GM12873 (cell line): Measurements from ENCODE around the gene PDK2.

Experiments used
- CTCF ChIP-seq: IDR thresholded peaks from 2 replicates; pipeline ENCODE4 v1.5.1; 2012; ENCODE audit warnings: low read depth, mild to moderate bottlenecking, moderate library complexity, low read length, control low read depth; ENCODE audit not compliant: insufficient read depth; ENCODE audit errors: missing control alignments

PDK2 gene

GRCh38 chr17:50102164-50102991 lies 7.2 kb downstream of the PDK2 start:
- TF ChIP-seq CTCF: no peak

- TF ChIP-seq CTCF: no peak
Measured at GRCh38 chr17:50103252-50103651, 8.1 kb downstream of the PDK2 start.

- no peak for TF ChIP-seq CTCF
Measured at GRCh38 chr17:50103941-50104340, 8.8 kb downstream of the PDK2 start.

- no peak for TF ChIP-seq CTCF
Measured at GRCh38 chr17:50105811-50106210, 10.7 kb downstream of the PDK2 start.

- no peak for TF ChIP-seq CTCF
Measured at GRCh38 chr17:50106393-50107131, 11.4 kb downstream of the PDK2 start.

GRCh38 chr17:50107790-50108414 lies 12.8 kb downstream of the PDK2 start:
- TF ChIP-seq CTCF: no peak

- TF ChIP-seq CTCF: no peak
Measured at GRCh38 chr17:50108556-50108955, 13.4 kb downstream of the PDK2 start.
